HCT116 (cell line): ENCODE measurements around the gene PDLIM5. TPM values are rescaled to one million over a fixed set of nuclear protein-coding genes. Genes with fewer than 3 reads are reported as not detected.

Source experiments
- ATAC-seq: fragments of 200-7000 bp; cut with Tn5 transposase; 2 replicates; pipeline ENCODE4 v1.9.1; 2020; ENCODE audit warnings: mild to moderate bottlenecking, moderate library complexity
- BruUV-seq: library from RNA; stranded (reverse); fragments of 400-500 nt; replicated peaks from 2 replicates; lab custom pipeline; 2021; lab: Mats Ljungman, UMichigan
- CTCF ChIA-PET: fragments of 300-600 bp; sonication (Branson Sonifier 250); formaldehyde crosslinking; loops from one replicate; lab custom pipeline; 2021; ENCODE audit warnings: antibody characterized with exemption; lab: Charles Lee
- POLR2A ChIA-PET: fragments of 300-600, 350-600 bp; sonication (Branson Sonifier 250); formaldehyde crosslinking; loops from one replicate; lab custom pipeline; 2021; ENCODE audit warnings: antibody characterized with exemption; lab: Charles Lee
- RAD21 ChIA-PET, 2 experiments: fragments of 300-600 bp; sonication (Branson Sonifier 250); formaldehyde crosslinking; loops; one replicate each; lab custom pipeline; 2023; ENCODE audit warnings: low total read pairs in 2 of 2; ENCODE audit not compliant: uncharacterized antibody in 2 of 2, unreplicated experiment in 2 of 2, low non-redundant PET in 1 of 2; lab: Charles Lee
- DNase-seq: peaks from one replicate; pipeline ENCODE4 v3.0.0-alpha.2; 2010; ENCODE audit warnings: low read depth, low spot score
- H2AFZ ChIP-seq: fragments of 200-600 bp; shearing (Covaris generic), sonication (generic); 2 replicates; pipeline ENCODE4 v1.6.1; 2017; ENCODE audit warnings: low read depth, mixed run types, mixed read lengths, antibody characterized with exemption, low read length; ENCODE audit not compliant: poor library complexity, severe bottlenecking
- H3K27ac ChIP-seq: 2 replicates; pipeline ENCODE4 v1.5.1; 2012; ENCODE audit warnings: low read depth, low read length
- H3K27me3 ChIP-seq: fragments of 200-600 bp; sonication (generic); 2 replicates; pipeline ENCODE4 v1.6.1; 2016; ENCODE audit warnings: mixed run types, low read length, mixed read lengths; ENCODE audit not compliant: insufficient read depth
- H3K36me3 ChIP-seq, 2 experiments: fragments of 200-500 bp in 1 of 2; fragments of 200-600 bp in 1 of 2; sonication (Bioruptor generic) in 1 of 2; sonication (generic) in 1 of 2; 2 replicates each; pipeline versions ENCODE4 v1.5.1 to v1.6.1; 2014 to 2016; ENCODE audit warnings: low read length in 2 of 2, inconsistent platforms in 1 of 2, mixed read lengths in 1 of 2, mixed run types in 1 of 2; ENCODE audit not compliant: insufficient read depth in 2 of 2, control insufficient read depth in 1 of 2
- H3K4me1 ChIP-seq, 2 experiments: fragments of 200-600 bp in 1 of 2; sonication (generic) in 1 of 2; 2 replicates each; pipeline versions ENCODE4 v1.5.1 to v1.6.1; 2012 to 2017; ENCODE audit warnings: low read length in 2 of 2, inconsistent platforms in 1 of 2, mild to moderate bottlenecking in 1 of 2, mixed read lengths in 1 of 2, mixed run types in 1 of 2, moderate library complexity in 1 of 2; ENCODE audit not compliant: insufficient read depth in 2 of 2, control insufficient read depth in 1 of 2
- H3K4me2 ChIP-seq: fragments of 200-600 bp; sonication (generic); 2 replicates; pipeline ENCODE4 v1.6.1; 2017; ENCODE audit warnings: mixed run types, low read length, mixed read lengths
- H3K4me3 ChIP-seq, 2 experiments: fragments of 200-600 bp in 1 of 2; sonication (generic) in 1 of 2; replicated peaks in 1 of 2; 2 replicates each; pipeline ENCODE4 v1.5.1; 2011 to 2016; ENCODE audit warnings: low read length in 2 of 2, control low read depth in 1 of 2, low read depth in 1 of 2, mild to moderate bottlenecking in 1 of 2, mixed read lengths in 1 of 2, mixed run types in 1 of 2
- H3K79me2 ChIP-seq: fragments of 200-600 bp; sonication (generic); 2 replicates; pipeline ENCODE4 v1.6.1; 2017; ENCODE audit warnings: mild to moderate bottlenecking, mixed run types, low read length, moderate library complexity, mixed read lengths; ENCODE audit not compliant: insufficient read depth
- H3K9ac ChIP-seq: fragments of 200-600 bp; sonication (generic); 2 replicates; pipeline ENCODE4 v1.6.1; 2016; ENCODE audit warnings: low read length, mixed read lengths
- H3K9me2 ChIP-seq: fragments of 200-600 bp; sonication (generic), shearing (Covaris generic); 2 replicates; pipeline ENCODE4 v1.6.1; 2017; ENCODE audit warnings: mixed run types, mild to moderate bottlenecking, moderate library complexity; ENCODE audit not compliant: insufficient read depth
- H3K9me3 ChIP-seq, 2 experiments: fragments of 200-500 bp in 1 of 2; fragments of 200-600 bp in 1 of 2; sonication (Bioruptor generic) in 1 of 2; sonication (generic) in 1 of 2; 2 replicates each; pipeline ENCODE4 v1.6.1; 2014 to 2017; ENCODE audit warnings: low read length in 2 of 2, mixed read lengths in 2 of 2, inconsistent platforms in 1 of 2, low read depth in 1 of 2, mild to moderate bottlenecking in 1 of 2, mixed run types in 1 of 2, moderate library complexity in 1 of 2; ENCODE audit not compliant: control insufficient read depth in 1 of 2, insufficient read depth in 1 of 2
- H4K20me1 ChIP-seq: fragments of 200-600 bp; sonication (generic), shearing (Covaris generic); 2 replicates; pipeline ENCODE4 v1.6.1; 2017; ENCODE audit warnings: mixed run types, mild to moderate bottlenecking, moderate library complexity; ENCODE audit not compliant: insufficient read depth
- CBX3 ChIP-seq: IDR thresholded peaks from 2 replicates; pipeline ENCODE4 v1.6.1; 2012; ENCODE audit warnings: low read depth
- CEBPB ChIP-seq: IDR thresholded peaks from 2 replicates; pipeline ENCODE4 v1.6.1; 2012; ENCODE audit warnings: low read depth
- CTCF ChIP-seq, 3 experiments: fragments of 200-600 bp in 1 of 3; sonication (generic) in 1 of 3; IDR thresholded peaks in 2 of 3; conservative IDR thresholded peaks in 1 of 3; 2 replicates each; pipeline ENCODE4 v1.5.1; 2012 to 2017; ENCODE audit warnings: low read depth in 2 of 3, low read length in 2 of 3, antibody characterized with exemption in 1 of 3, borderline replicate concordance in 1 of 3, control low read depth in 1 of 3, mild to moderate bottlenecking in 1 of 3, mixed read lengths in 1 of 3, mixed run types in 1 of 3, moderate library complexity in 1 of 3; ENCODE audit not compliant: insufficient read depth in 1 of 3
- EGR1 ChIP-seq: IDR thresholded peaks from 2 replicates; pipeline ENCODE4 v1.6.1; 2012; ENCODE audit warnings: low read depth
- ELF1 ChIP-seq: IDR thresholded peaks from 2 replicates; pipeline ENCODE4 v1.6.1; 2012; ENCODE audit warnings: low read depth, borderline replicate concordance
- EZH2phosphoT487 ChIP-seq: fragments of 200-600 bp; IDR thresholded peaks from 2 replicates; pipeline ENCODE4 v1.6.1; 2018; ENCODE audit warnings: antibody characterized with exemption, borderline replicate concordance
- FOSL1 ChIP-seq: IDR thresholded peaks from 2 replicates; pipeline ENCODE4 v1.6.1; 2012; ENCODE audit warnings: low read depth
- JUND ChIP-seq: IDR thresholded peaks from 2 replicates; pipeline ENCODE4 v1.6.1; 2012
- MAX ChIP-seq: IDR thresholded peaks from 2 replicates; pipeline ENCODE4 v1.6.1; 2012
- POLR2AphosphoS5 ChIP-seq: IDR thresholded peaks from 2 replicates; pipeline ENCODE4 v1.6.1; 2011; ENCODE audit warnings: mild to moderate bottlenecking, low read depth, low read length, moderate library complexity
- RAD21 ChIP-seq: IDR thresholded peaks from 2 replicates; pipeline ENCODE4 v1.6.1; 2012; ENCODE audit warnings: low read depth, mild to moderate bottlenecking
- REST ChIP-seq: IDR thresholded peaks from 2 replicates; pipeline ENCODE4 v1.6.1; 2012; ENCODE audit warnings: low read depth
- SIN3A ChIP-seq: IDR thresholded peaks from 2 replicates; pipeline ENCODE4 v1.6.1; 2012; ENCODE audit warnings: low read depth
- SP1 ChIP-seq: IDR thresholded peaks from 2 replicates; pipeline ENCODE4 v1.6.1; 2012; ENCODE audit warnings: low read depth
- TCF7L2 ChIP-seq: IDR thresholded peaks from 2 replicates; pipeline ENCODE4 v1.7.0; 2011; ENCODE audit warnings: borderline replicate concordance, inconsistent platforms; ENCODE audit not compliant: insufficient read depth, insufficient read length; ENCODE audit errors: extremely low read depth
- YY1 ChIP-seq: IDR thresholded peaks from 2 replicates; pipeline ENCODE4 v1.6.1; 2011; ENCODE audit warnings: low read length, low read depth, moderate library complexity, mild to moderate bottlenecking; ENCODE audit not compliant: insufficient replicate concordance; ENCODE audit errors: extremely low read depth
- ZFX ChIP-seq: fragments of 450-650 bp; IDR thresholded peaks from 2 replicates; pipeline ENCODE4 v1.6.1; 2017
- intact Hi-C: fragments of 100-400 bp; cut with micrococcal nuclease; formaldehyde crosslinking; loops from 2 replicates; pipeline ENCODE4 v1.10.0; 2022
- total RNA-seq: library from RNA; stranded (reverse); gene quantifications from one replicate; pipeline ENCODE4 v1.2.1, GENCODE V29; 2021; ENCODE audit not compliant: unreplicated experiment
- TF ChIP-seq, protein P1 (sequence below): IDR thresholded peaks from 2 replicates; pipeline ENCODE4 v1.6.1; 2012
- TF ChIP-seq, protein P2 (sequence below): IDR thresholded peaks from 2 replicates; pipeline ENCODE4 v1.6.1; 2011; ENCODE audit warnings: mild to moderate bottlenecking, low read length, moderate library complexity; ENCODE audit not compliant: insufficient replicate concordance; ENCODE audit errors: extremely low read depth

The PDLIM5 gene
- total RNA-seq, 1 experiment from 2014 or later: 130 TPM

- no peaks in the 10 kb centered on the region for H3K9me2 ChIP-seq
- RAD21 ChIA-PET: no interaction called here
- POLR2A ChIA-PET: no interaction called here
- no peak overlapping the region for H3K4me2 ChIP-seq
- H3K9ac ChIP-seq: no peak overlapping the region
- H3K4me1 ChIP-seq: peaks cover 0 to 5% of the 10 kb centered on the region in 2 experiments; a peak in 2 of 4 replicates
- intact Hi-C loops: no loop called here
- ATAC-seq (no peak), DNase-seq (no peak)
- peaks cover 0 to 2% of the 10 kb centered on the region in 2 experiments; a peak in 1 of 4 replicates for H3K36me3 ChIP-seq
- no peaks in the 10 kb centered on the region for H3K9me3 ChIP-seq
- H3K27me3 ChIP-seq: no peaks in the 10 kb centered on the region
- H2AFZ ChIP-seq: no peak overlapping the region
- no peak for TF ChIP-seq TCF7L2
- no peak for TF ChIP-seq CEBPB
- TF ChIP-seq, protein P1, sequence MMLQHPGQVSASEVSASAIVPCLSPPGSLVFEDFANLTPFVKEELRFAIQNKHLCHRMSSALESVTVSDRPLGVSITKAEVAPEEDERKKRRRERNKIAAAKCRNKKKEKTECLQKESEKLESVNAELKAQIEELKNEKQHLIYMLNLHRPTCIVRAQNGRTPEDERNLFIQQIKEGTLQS: no peak
- TF ChIP-seq ELF1: no peak
- no peak for TF ChIP-seq EGR1
- TF ChIP-seq POLR2AphosphoS5: no peak
- no peak for TF ChIP-seq EZH2phosphoT487
- TF ChIP-seq ZFX: no peak
- no peak for TF ChIP-seq FOSL1
- TF ChIP-seq RAD21: no peak
- no peak for TF ChIP-seq JUND
- no peak for TF ChIP-seq REST
- TF ChIP-seq, protein P2, sequence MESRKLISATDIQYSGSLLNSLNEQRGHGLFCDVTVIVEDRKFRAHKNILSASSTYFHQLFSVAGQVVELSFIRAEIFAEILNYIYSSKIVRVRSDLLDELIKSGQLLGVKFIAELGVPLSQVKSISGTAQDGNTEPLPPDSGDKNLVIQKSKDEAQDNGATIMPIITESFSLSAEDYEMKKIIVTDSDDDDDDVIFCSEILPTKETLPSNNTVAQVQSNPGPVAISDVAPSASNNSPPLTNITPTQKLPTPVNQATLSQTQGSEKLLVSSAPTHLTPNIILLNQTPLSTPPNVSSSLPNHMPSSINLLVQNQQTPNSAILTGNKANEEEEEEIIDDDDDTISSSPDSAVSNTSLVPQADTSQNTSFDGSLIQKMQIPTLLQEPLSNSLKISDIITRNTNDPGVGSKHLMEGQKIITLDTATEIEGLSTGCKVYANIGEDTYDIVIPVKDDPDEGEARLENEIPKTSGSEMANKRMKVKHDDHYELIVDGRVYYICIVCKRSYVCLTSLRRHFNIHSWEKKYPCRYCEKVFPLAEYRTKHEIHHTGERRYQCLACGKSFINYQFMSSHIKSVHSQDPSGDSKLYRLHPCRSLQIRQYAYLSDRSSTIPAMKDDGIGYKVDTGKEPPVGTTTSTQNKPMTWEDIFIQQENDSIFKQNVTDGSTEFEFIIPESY: no peak
- TF ChIP-seq CBX3: no peak
- TF ChIP-seq SP1: no peak
- TF ChIP-seq SIN3A: no peak
- no peak for TF ChIP-seq CTCF (IDR thresholded peaks at IDR 0.05 in 2 of 3, conservative IDR thresholded peaks at IDR 0.05 in 1 of 3; ENCODE audit: borderline replicate concordance in 1 of 3, insufficient read depth in 1 of 3, low read depth in 2 of 3, low read length in 2 of 3)
- no peak for TF ChIP-seq YY1
- no peak for TF ChIP-seq MAX
- no peaks in the 10 kb centered on the region for H4K20me1 ChIP-seq
- no TSS peak for BruUV-seq
- no peaks in the 10 kb centered on the region for H3K79me2 ChIP-seq
- CTCF ChIA-PET: no interaction called here
- H3K4me3 ChIP-seq: no peak overlapping the region
- H3K27ac ChIP-seq: no peak overlapping the region
Observed at GRCh38 chr4:94577136-94577535, 125.4 kb downstream of the PDLIM5 start.
